NCI-H1694 treated with DMSO at 0.1 percent for 48 hours (cell line): ENCODE results near the gene WAC.
A peak's percentile ranks its signal among the peaks of the same experiment; 100 is the strongest.

Experiments used
- DNase-seq: peaks from one replicate; lab custom pipeline; 2025; lab: John Stamatoyannopoulos, UW

WAC gene

DNA sequence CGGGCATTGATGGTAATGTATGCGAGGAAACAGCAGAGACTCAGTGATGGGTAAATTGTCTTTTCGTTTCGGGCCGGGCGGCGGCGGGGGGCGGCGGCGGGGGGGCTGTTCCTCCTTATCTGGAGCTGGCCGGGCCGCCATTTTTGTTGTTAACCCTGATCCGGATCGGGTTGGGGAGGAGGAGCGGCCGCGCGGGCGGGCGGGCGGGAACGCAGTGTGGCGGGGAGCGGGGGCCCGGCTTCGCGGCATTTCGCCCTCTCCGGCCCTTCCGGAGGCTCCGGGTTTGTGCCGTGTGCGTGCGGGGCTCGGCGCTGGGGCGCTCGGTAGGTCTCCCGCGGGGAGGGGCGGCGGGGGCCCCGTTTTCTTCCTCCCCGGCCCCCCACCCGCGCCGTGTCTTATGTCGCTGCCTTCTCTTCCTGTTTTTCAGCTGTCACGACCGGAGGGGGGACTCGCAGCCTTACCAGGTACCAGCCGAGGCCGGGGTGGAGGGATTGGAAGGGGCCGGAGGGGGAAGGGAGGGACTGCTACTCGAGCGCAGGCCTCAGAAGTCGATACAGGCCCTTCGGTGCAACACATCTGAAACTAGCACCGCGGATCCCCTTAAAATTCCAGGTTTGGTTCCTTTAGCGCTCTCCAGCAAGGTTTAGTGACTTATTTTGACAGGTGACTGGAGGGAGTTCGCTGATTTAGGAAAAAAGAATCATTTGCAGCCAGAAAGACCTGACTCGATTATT lies 820 bp downstream of the WAC start:
- DNase-seq = peak; percentile 5

- DNase-seq = no peak
These were observed 2.9 kb downstream of the WAC start for GRCh38 chr10:28535846-28536245.

- no peak for DNase-seq
These were observed 5.7 kb downstream of the WAC start for GRCh38 chr10:28538595-28538994.

DNA sequence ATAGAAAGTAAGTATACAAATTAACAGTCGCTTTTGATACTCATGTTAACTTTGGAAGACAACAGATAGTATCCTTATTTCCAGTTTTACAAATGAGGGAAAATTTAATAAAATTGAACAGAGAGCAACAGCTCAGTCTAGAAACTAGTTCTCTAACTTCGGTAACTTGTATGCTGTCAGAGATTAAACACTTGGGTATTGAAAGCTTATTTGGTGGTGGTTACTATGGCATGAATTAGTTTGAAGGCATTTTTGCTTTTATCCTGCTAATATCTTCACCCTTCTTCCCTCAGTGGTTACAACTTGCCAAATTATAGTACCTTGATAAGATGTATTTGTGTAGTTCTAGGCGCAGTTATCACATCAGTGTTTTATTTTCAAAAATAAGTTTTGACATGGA lies 7.2 kb downstream of the WAC start:
- DNase-seq = no peak

DNA sequence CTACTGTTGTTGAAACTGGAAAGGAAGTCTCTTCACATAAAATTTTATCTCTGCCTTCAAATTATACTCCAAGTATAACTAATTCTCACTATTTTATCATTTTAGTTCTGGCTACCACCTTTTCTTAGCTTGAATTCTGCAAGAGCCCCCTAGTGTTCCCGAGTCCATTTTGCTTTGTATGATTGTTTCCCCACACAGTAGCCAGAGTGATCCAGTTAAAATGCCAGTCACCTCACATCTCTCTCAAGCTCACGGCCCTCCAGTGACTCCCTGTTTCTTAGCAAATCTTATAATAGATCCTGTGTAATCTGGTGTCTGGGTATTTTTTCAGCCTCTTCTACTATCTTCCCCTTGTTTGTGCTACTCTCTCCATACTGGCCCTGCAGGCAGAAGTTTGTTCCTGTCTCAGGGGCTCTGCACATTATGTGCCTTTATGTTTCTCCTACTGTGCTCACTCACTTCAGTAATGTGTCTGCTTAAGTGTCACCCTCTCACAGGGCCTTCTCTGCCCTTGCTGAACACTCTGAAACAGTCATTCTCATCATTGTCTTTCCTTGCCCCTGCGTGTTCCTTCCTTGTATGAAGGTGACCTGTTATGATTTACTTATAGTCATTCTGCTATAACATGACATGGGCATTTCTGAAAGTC lies 8.9 kb downstream of the WAC start:
- DNase-seq = no peak

GRCh38 chr10:28542728-28543127 lies 9.8 kb downstream of the WAC start:
- no peak for DNase-seq

DNA sequence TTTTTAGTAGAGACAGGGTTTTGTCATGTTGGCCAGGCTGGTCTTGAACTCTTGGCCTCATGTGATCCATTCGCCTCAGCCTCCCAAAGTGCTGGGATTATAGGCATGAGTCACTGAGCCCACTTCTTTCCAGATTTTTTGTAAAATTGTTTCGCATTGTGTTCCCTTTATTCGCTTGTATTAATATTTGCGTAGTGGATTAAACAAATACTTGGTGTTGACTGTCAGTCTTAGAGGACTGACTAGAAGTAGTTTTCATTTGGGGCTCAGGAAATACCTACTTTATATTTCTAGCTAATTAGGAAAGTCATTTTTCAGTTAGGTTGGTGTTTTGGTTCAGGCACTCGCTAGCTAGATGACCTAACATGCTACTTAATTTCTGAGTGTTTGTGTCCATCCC lies 11.1 kb downstream of the WAC start:
- DNase-seq = no peak

DNA sequence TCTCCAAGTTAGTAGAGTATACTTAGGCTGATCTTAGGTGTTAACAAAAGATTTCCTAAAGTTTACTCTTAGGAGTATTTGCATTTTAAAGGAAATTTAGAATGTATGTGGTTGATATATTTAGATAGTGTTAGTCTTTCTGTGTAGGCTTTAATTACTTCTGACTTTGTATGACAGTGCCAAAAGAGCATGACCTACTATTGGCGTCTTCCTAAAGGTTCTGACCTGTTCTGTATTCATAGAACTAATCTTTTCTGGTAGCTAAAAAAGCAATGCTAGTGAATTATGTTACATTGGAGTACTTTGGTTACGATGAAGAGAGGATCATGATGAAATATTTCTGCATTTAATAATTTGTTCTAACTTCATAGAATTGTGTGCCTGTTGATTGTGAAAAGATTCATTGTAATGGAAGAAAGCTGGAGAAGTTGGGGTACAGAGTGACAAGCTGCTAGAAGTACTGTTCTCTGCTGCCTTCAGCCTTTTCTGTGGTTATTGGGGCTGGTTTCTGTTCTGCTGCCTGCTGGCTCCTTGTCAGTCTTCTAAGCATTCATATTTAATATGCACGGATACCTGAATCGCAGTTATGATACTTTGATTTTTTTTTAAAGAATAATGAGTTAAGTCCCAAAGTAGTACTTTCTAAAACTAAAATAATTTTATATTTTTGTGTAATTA lies 13.2 kb downstream of the WAC start:
- DNase-seq = no peak

DNA sequence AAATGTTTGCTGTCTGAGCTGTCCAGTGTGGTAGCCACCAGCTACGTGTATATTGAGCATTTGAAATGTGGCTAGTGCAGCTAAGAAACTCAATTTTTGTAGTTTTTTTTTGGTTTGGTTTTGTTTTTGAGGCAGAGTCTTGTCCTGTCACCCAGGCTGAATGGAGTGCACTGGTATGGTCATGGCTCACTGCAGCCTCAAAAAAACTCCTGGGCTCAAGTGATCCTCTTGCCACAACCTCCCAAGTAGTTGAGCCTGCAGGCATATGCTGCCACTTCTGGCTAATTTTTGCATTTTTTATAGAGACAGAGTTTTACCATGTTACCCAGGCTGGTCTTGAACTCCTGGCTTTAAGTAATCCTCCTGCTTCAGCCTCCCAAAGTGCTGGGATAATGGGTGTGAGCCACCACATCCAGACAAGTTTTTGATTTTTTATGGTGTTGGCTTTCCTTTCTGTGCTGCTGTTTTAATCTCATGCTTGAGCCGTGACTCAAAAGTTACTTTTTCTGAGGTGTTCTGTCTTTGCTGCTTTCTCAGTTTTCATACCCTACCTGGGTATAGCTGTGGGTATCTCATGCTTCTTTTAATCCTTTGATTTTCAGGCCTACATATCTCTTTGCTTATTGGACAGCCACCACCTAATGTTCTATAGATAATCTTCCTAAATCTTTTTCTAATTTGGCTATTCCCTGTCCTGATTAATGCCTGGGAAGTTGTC lies 16.0 kb downstream of the WAC start:
- no peak for DNase-seq

GRCh38 chr10:28551086-28551485 lies 18.2 kb downstream of the WAC start:
- DNase-seq = no peak

DNA sequence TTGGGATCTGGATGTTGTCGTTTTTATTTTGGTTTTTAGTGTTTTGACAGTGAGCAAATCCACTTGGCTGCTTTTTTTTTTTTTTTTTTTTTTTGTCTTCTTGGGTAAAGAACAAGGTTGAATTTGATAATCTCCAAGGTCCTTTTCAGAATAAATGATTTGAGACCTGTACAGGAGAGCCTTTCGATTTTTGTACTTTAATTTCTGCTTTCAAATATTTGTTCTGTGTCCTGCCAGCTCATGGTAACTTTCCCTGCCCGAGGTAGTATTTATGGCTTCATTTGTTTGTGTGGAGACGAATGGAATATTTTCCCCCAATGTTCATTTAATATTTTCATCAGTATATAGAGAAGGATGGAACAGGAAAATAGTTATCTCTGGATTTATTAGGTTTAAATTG lies 19.9 kb downstream of the WAC start:
- DNase-seq = no peak

- DNase-seq = no peak
These were observed 21.1 kb downstream of the WAC start for GRCh38 chr10:28554009-28554408.

DNA sequence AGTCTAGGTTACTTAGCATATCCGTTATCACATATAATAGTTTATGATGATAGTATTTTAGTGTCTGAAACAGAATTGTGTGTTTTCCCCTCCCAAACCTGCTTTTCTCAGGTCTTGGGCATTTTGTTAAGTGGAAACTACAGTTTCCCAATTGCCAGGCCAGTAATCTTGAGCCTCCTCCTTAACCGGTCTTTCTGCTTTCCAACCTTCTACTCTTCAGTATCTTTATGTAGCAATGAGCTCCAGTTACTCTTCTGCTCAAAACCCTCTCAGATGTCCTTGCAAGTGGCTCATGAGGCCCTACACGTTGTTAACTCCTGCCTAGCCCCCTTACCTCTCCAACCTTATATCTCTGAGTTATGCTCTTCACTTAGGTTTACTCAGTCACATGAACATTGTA lies 22.0 kb downstream of the WAC start:
- DNase-seq = no peak

DNA sequence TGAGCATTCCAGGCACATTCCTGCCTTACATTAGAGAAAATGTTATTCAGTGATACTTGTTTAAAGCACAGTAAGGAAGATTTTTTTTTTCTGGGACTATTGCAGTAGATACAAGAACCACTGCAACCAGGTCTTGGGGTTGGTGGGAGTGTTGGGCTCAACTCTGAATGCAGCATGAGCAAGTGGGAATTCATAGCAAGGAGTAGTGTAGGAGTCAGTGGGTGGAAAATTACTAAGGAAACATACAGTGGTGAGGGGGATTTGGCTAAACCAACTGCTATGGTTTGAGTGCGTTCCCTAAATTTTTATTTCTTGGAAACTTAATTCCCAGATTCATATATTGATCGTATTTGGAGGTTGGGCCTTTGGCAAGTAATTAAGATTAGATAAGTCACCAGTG lies 22.4 kb downstream of the WAC start:
- no peak for DNase-seq

DNA sequence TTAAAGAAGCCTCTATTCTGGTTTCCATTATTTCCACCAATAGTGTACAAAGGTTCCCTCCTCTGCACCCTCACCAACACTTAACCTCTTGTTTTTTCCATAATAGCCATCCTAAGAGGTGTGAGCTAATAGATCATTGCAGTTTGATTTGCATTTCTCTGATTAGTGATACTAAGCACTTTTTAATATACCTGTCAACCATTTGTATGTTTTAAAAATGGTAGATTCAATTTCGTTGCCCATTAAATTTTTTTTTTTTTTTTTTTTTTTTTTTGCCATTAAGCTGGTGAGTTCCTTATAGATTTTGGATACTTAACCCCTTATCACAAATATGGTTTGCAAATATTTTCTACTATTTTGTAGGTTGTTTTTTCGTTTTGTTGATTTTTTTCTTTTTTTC lies 23.2 kb downstream of the WAC start:
- DNase-seq = no peak

GRCh38 chr10:28558186-28558585 lies 25.3 kb downstream of the WAC start:
- DNase-seq = no peak

DNA sequence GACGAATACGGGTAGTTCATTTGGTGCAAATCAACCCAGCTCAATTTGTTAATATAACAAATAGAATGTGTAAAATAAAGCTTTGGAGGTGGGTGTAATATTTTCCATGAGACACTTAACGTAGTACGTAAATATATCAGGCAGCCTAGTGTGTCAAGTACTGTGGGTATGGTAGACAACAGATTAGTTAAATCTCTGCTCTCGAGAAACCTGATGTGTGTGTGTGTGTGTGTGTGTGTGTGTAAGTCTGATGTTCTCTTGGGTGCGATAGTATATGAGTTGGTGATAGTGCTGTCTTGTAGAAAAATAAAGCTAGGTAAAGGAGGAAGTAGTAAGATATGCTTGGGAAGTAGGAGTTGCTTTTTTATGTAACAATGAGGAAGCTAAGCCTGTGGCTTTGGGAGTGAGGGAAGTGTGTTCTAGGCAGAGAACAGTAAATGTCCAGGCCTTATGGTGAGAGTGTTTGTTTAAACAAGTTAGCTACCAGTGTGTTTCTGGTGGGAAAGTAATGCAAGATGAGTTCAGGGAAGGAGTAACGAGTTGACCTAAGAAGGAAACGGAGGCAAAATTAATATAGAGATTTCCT lies 26.1 kb downstream of the WAC start:
- DNase-seq = no peak

GRCh38 chr10:28559618-28560017 lies 26.7 kb downstream of the WAC start:
- no peak for DNase-seq

DNA sequence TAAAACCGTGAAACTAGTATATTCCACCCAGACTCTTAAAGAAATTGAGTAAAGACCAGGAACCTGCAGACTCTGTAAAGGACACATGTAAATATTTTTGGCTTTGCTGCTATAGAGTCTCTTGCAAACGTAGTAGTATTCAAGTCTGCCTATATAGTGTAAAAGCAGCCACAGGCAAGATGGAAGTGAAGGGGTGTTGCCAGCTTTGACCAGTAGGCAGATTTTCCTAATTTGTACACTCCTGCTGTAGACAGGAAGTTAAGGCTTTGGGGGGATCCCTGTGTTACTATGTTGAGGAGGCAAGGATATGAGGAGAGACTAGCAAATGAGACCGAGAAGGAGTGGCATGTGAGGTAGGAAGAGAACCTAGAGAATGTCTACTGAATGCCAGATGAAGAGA lies 27.7 kb downstream of the WAC start:
- no peak for DNase-seq

DNA sequence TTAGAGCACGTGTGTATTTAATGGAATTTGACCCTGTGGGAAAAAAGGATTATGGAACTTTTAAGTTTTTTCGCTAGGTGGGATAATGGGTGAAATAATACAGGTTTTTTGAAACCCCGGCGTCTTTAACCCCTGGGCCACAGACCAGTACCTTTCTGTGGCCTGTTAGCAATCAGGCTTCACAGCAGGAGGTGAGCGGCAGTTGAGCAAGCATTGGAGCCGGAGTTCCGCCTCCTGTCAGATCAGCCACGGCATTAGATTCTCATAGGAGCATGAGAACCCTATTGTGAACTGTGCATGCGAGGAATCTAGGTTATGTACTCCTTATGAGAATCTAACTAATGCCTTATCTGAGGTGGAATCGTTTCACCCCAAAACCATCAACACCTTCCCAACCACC lies 28.6 kb downstream of the WAC start:
- DNase-seq = no peak

DNA sequence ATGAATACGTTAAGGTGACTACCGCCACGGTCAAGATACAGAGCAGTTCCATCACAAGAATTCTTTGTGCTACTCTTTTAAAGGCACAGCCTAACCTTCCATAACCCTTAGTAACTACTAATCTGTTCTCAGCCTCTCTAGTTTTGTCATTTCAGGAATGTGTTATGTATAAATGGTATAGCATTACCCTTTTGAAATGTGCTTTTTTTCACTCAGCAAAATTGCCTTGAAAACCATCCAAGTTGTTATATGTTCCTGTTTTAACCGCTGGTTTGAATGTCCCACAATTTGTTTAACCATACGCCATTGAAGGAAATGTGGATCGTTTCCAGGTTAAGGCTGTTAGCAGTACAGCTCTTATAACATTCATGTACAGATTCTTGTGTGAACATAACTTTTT lies 32.0 kb downstream of the WAC start:
- no peak for DNase-seq

- no peak for DNase-seq
These were observed 33.6 kb downstream of the WAC start for GRCh38 chr10:28566458-28567015.
